ENCODE measurements around the gene ANKRD35. TPM values are rescaled to one million over a fixed set of nuclear protein-coding genes. Genes with fewer than 3 reads are reported as not detected.

The ANKRD35 gene
- total RNA-seq, 1 experiment from 2014 or later = 0.34 TPM

GRCh38 chr1:145868232-145868631, 17.4 kb downstream of the ANKRD35 start:
- Mint-ChIP-seq H3K4me1 (ENCODE audit: low read depth, unreplicated experiment) (no peaks in the 10 kb centered on the region), H3K27me3 (ENCODE audit: insufficient read depth, unreplicated experiment) (peaks cover 3% of the 10 kb centered on the region)
- CTCF ChIA-PET = no interaction called here

GRCh38 chr1:145863282-145864018, 22.2 kb downstream of the ANKRD35 start:
- H3K36me3 Mint-ChIP-seq (ENCODE audit: insufficient read depth, unreplicated experiment) = peaks cover 9% of the 10 kb centered on the region
- DNase-seq = no peak
- no peaks in the 10 kb centered on the region for H3K9me3 Mint-ChIP-seq (ENCODE audit: unreplicated experiment)
- H3K4me3 ChIP-seq (ENCODE audit: low read depth, low read length) = no peak overlapping the region
- H3K9me3 ChIP-seq = no peaks in the 10 kb centered on the region
- TF ChIP-seq CTCF (IDR thresholded peaks at IDR 0.05; ENCODE audit: insufficient read depth in 1 of 2, low read depth in 1 of 2, low read length in 1 of 2, severe bottlenecking in 1 of 2, unreplicated experiment in 1 of 2) = no peak
- peaks cover under 1% of the 10 kb centered on the region for H3K4me1 Mint-ChIP-seq (ENCODE audit: low read depth, unreplicated experiment)
- no peaks in the 10 kb centered on the region for H3K27me3 ChIP-seq (replicated peaks; ENCODE audit: control insufficient read depth, insufficient read depth, low read length)
- no peak overlapping the region for H3K27ac Mint-ChIP-seq (ENCODE audit: unreplicated experiment)
- peaks cover 3% of the 10 kb centered on the region for H3K27me3 Mint-ChIP-seq (ENCODE audit: insufficient read depth, unreplicated experiment)
- intact Hi-C loops (cut with micrococcal nuclease; ENCODE audit: unreplicated experiment) = no loop called here
- CTCF ChIA-PET = interaction anchor here (0.6 kb wide), 1 partner anchor 64 kb away, joined by 3 read pairs; no protein-coding TSS in a partner anchor
- H3K4me3 Mint-ChIP-seq (ENCODE audit: unreplicated experiment) = no peak overlapping the region
- no peaks in the 10 kb centered on the region for H3K36me3 ChIP-seq (ENCODE audit: control insufficient read depth, insufficient read depth, low read length)
- no TSS peak for BruUV-seq (replicated peaks)
- peaks cover 3% of the 10 kb centered on the region; the same call in 1 of the 2 replicates for H3K4me1 ChIP-seq
- POLR2A ChIA-PET = interaction anchor here (0.9 kb wide), 1 partner anchor 9 kb away, joined by 3 read pairs; no protein-coding TSS in a partner anchor

More at GRCh38 chr1:145868232-145868631, 17.4 kb downstream of the ANKRD35 start:
- Mint-ChIP-seq H3K4me3 (ENCODE audit: unreplicated experiment) (no peak overlapping the region), H3K36me3 (ENCODE audit: insufficient read depth, unreplicated experiment) (no peaks in the 10 kb centered on the region), H3K27ac (ENCODE audit: unreplicated experiment) (no peak overlapping the region), H3K9me3 (ENCODE audit: unreplicated experiment) (no peaks in the 10 kb centered on the region)
- TF ChIP-seq CTCF (IDR thresholded peaks at IDR 0.05; ENCODE audit: insufficient read depth in 1 of 2, low read depth in 1 of 2, low read length in 1 of 2, severe bottlenecking in 1 of 2, unreplicated experiment in 1 of 2) = no peak
- POLR2A ChIA-PET = no interaction called here
- Histone ChIP-seq H3K4me1 (peaks cover 11% of the 10 kb centered on the region; the same call in 1 of the 2 replicates), H3K9me3 (no peaks in the 10 kb centered on the region), H3K4me3 (ENCODE audit: low read depth, low read length) (no peak overlapping the region), H3K27me3 (replicated peaks; ENCODE audit: control insufficient read depth, insufficient read depth, low read length) (no peaks in the 10 kb centered on the region), H3K36me3 (ENCODE audit: control insufficient read depth, insufficient read depth, low read length) (no peaks in the 10 kb centered on the region)
- intact Hi-C loops (cut with micrococcal nuclease; ENCODE audit: unreplicated experiment) = no loop called here
- BruUV-seq (replicated peaks) = no TSS peak
- no peak for DNase-seq

GRCh38 chr1:145859491-145860023, 26.1 kb downstream of the ANKRD35 start:
- Mint-ChIP-seq H3K36me3 (ENCODE audit: insufficient read depth, unreplicated experiment) (peaks cover 12% of the 10 kb centered on the region), H3K4me3 (ENCODE audit: unreplicated experiment) (peak overlapping the region; percentile 92), H3K9me3 (ENCODE audit: unreplicated experiment) (no peaks in the 10 kb centered on the region), H3K4me1 (ENCODE audit: low read depth, unreplicated experiment) (peaks cover 7% of the 10 kb centered on the region), H3K27ac (ENCODE audit: unreplicated experiment) (peak overlapping the region; percentile 78), H3K27me3 (ENCODE audit: insufficient read depth, unreplicated experiment) (no peaks in the 10 kb centered on the region)
- CTCF ChIA-PET = interaction anchor here (0.9 to 4.3 kb wide), 7 partner anchors 13 to 161 kb away, joined by 3 to 136 read pairs (median 5); partner anchors contain the start of genes NUDT17 and RBM8A
- H3K4me3 ChIP-seq (ENCODE audit: low read depth, low read length) = peak overlapping the region; percentile 85
- no TSS peak for BruUV-seq (replicated peaks)
- peaks cover 3% of the 10 kb centered on the region; the same call in 1 of the 2 replicates for H3K4me1 ChIP-seq
- TF ChIP-seq CTCF (IDR thresholded peaks at IDR 0.05; ENCODE audit: insufficient read depth in 1 of 2, low read depth in 1 of 2, low read length in 1 of 2, severe bottlenecking in 1 of 2, unreplicated experiment in 1 of 2) = no peak
- DNase-seq = peak; percentile 89 to 91
- POLR2A ChIA-PET = interaction anchor here (0.5 to 2.1 kb wide), 10 partner anchors 10 to 180 kb away, joined by 3 to 30 read pairs (median 6); partner anchors contain the start of genes ANKRD34A, LIX1L, NUDT17 and POLR3C
- H3K9me3 ChIP-seq = no peaks in the 10 kb centered on the region
- H3K27me3 ChIP-seq (replicated peaks; ENCODE audit: control insufficient read depth, insufficient read depth, low read length) = no peaks in the 10 kb centered on the region
- intact Hi-C loops (cut with micrococcal nuclease; ENCODE audit: unreplicated experiment) = loop anchor here (2.0 kb wide), 1 partner anchor 25 kb away; the partner anchor contains the start of gene ANKRD35
- H3K36me3 ChIP-seq (ENCODE audit: control insufficient read depth, insufficient read depth, low read length) = peaks cover 3% of the 10 kb centered on the region; the same call in 1 of the 2 replicates

All from Caco-2 (cell line).